Transverse colon (tissue), 4 donors: ENCODE results near the gene SEMA6B.

Experiments
- CTCF ChIP-seq, 5 experiments: fragments of 200-600 bp in 3 of 5; fragments of 450-650 bp in 2 of 5; sonication (generic) in 3 of 5; IDR thresholded peaks; 1 replicate in 2 of 5; 2 replicates in 3 of 5; pipeline ENCODE4 v1.5.1; 2016 to 2017; ENCODE audit warnings: antibody characterized with exemption in 5 of 5, inconsistent platforms in 3 of 5, mild to moderate bottlenecking in 2 of 5, moderate library complexity in 1 of 5
- EP300 ChIP-seq: sonication (generic); formaldehyde crosslinking; IDR thresholded peaks from one replicate; pipeline ENCODE4 v1.6.1; 2017; ENCODE audit warnings: antibody characterized with exemption, low read depth
- POLR2AphosphoS5 ChIP-seq, 3 donors: sonication (generic); formaldehyde crosslinking; IDR thresholded peaks; one replicate each; pipeline ENCODE4 v1.6.1; 2016; ENCODE audit warnings: antibody characterized with exemption in 3 of 3

- TF ChIP-seq CTCF (IDR thresholded peaks at IDR 0.05): no peak
- TF ChIP-seq EP300: no peak
- TF ChIP-seq POLR2AphosphoS5 (IDR thresholded peaks at IDR 0.05): no peak
Measured at GRCh38 chr19:4498694-4499093, 60.8 kb downstream of the SEMA6B start.
